Natural killer cell (primary cell): ENCODE measurements around the gene CDK1. TPM values are rescaled to one million over a fixed set of nuclear protein-coding genes. Genes with fewer than 3 reads are reported as not detected.

Source experiments
- ATAC-seq, 3 donors: fragments of 150-1000 bp in 2 of 3; fragments of 200-7000 bp in 1 of 3; cut with Tn5 transposase; 1 replicate in 1 of 3; 2 replicates in 2 of 3; pipeline ENCODE4 v1.10.0; 2021; ENCODE audit warnings: mild to moderate bottlenecking in 2 of 3, moderate library complexity in 2 of 3
- DNase-seq, 2 donors: peaks; one replicate each; pipeline versions ENCODE4 v3.0.0 to v3.0.0-alpha.2; 2013 to 2021; ENCODE audit warnings: mixed read lengths in 1 of 2
- H3K27ac ChIP-seq: one replicate; pipeline ENCODE4 v1.5.1; 2013; ENCODE audit warnings: mild to moderate bottlenecking, low read length
- H3K27me3 ChIP-seq: one replicate; pipeline ENCODE4 v1.6.1; 2013; ENCODE audit warnings: low read length; ENCODE audit not compliant: control insufficient read depth, insufficient read depth
- H3K36me3 ChIP-seq: one replicate; pipeline ENCODE4 v1.6.1; 2013; ENCODE audit warnings: low read length; ENCODE audit not compliant: control insufficient read depth, insufficient read depth
- H3K4me1 ChIP-seq: one replicate; pipeline ENCODE4 v1.6.1; 2013; ENCODE audit warnings: low read length; ENCODE audit not compliant: control insufficient read depth, insufficient read depth
- H3K4me3 ChIP-seq: one replicate; pipeline ENCODE4 v1.5.1; 2013; ENCODE audit warnings: low read length
- H3K9me3 ChIP-seq: one replicate; pipeline ENCODE4 v1.6.1; 2013; ENCODE audit warnings: low read length; ENCODE audit not compliant: control insufficient read depth, insufficient read depth
- H3K27ac Mint-ChIP-seq, 2 donors: one replicate each; pipeline ENCODE4 v1.8.0; 2022; ENCODE audit warnings: mild to moderate bottlenecking in 2 of 2, mixed read lengths in 2 of 2, moderate library complexity in 1 of 2
- H3K27me3 Mint-ChIP-seq, 2 donors: one replicate each; pipeline ENCODE4 v1.8.0; 2022; ENCODE audit warnings: low read depth in 2 of 2, mixed read lengths in 2 of 2
- H3K36me3 Mint-ChIP-seq: one replicate; pipeline ENCODE4 v1.8.0; 2022; ENCODE audit warnings: mixed read lengths
- H3K4me1 Mint-ChIP-seq, 2 donors: one replicate each; pipeline ENCODE4 v1.8.0; 2022; ENCODE audit warnings: mixed read lengths in 2 of 2
- H3K4me3 Mint-ChIP-seq: one replicate; pipeline ENCODE4 v1.8.0; 2022; ENCODE audit warnings: mild to moderate bottlenecking, moderate library complexity, mixed read lengths
- H3K9me3 Mint-ChIP-seq, 2 donors: one replicate each; pipeline ENCODE4 v1.8.0; 2022; ENCODE audit warnings: mixed read lengths in 2 of 2
- WGBS: methylation state at CpG from one replicate; pipeline ENCODE4 v1.1.7; 2013; ENCODE audit warnings: missing lambda C conversion rate; ENCODE audit not compliant: insufficient coverage; 5-methylcytosine and 5-hydroxymethylcytosine counted together
- intact Hi-C: fragments of 100-400 bp; cut with micrococcal nuclease; formaldehyde crosslinking; loops from one replicate; pipeline ENCODE4 v1.14.2; 2022
- total RNA-seq, 4 donors: library from RNA; stranded (reverse); fragments of 120-200 nt in 1 of 4; gene quantifications; one replicate each; pipeline versions ENCODE4 v1.2.3 to v1.2.4, GENCODE V29; 2013 to 2022
- TF ChIP-seq, protein P1 (sequence below): fragments of 200-600 bp; IDR thresholded peaks from one replicate; pipeline ENCODE4 v1.8.0; 2022; ENCODE audit warnings: antibody characterized with exemption

Gene CDK1
- total RNA-seq, 3 donors from 2014 or later (not counting 1 experiment from before 2014, with no cell fraction given) = 1.1 to 2.4 (median 1.9) TPM

DNA sequence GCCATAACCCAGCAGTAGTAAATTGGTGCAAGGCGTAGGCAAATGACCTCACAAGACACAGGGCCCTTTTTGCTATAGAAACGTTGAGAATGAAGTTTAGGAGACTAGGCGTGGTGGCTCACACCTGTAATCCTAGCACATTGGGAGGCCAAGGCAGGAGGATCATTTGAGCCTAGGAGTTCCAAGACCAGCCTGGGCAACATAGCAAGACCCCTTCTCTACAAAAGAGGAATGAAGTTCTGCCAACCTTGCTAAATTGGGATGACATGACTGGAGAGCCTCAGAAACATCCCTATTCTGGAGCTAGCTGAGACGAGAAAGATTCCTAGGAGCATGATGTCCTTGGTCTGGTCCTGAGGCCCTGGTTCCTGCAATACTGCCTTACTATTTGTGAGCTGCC, 20.6 kb downstream of the CDK1 start:
- H3K4me1 Mint-ChIP-seq = peaks cover 0 to 5% of the 10 kb centered on the region in 2 donors
- no peaks in the 10 kb centered on the region for H3K27me3 Mint-ChIP-seq
- H3K36me3 Mint-ChIP-seq = no peaks in the 10 kb centered on the region
- 93% methylated on average over 4 of the region's 4 CpGs for WGBS
- ATAC-seq (no peak), DNase-seq (no peak)
- no peak overlapping the region for H3K27ac ChIP-seq
- H3K9me3 ChIP-seq = no peaks in the 10 kb centered on the region
- H3K4me3 Mint-ChIP-seq = no peak overlapping the region
- TF ChIP-seq, protein P1, sequence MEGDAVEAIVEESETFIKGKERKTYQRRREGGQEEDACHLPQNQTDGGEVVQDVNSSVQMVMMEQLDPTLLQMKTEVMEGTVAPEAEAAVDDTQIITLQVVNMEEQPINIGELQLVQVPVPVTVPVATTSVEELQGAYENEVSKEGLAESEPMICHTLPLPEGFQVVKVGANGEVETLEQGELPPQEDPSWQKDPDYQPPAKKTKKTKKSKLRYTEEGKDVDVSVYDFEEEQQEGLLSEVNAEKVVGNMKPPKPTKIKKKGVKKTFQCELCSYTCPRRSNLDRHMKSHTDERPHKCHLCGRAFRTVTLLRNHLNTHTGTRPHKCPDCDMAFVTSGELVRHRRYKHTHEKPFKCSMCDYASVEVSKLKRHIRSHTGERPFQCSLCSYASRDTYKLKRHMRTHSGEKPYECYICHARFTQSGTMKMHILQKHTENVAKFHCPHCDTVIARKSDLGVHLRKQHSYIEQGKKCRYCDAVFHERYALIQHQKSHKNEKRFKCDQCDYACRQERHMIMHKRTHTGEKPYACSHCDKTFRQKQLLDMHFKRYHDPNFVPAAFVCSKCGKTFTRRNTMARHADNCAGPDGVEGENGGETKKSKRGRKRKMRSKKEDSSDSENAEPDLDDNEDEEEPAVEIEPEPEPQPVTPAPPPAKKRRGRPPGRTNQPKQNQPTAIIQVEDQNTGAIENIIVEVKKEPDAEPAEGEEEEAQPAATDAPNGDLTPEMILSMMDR = no peak
- intact Hi-C loops = no loop called here
- H3K4me3 ChIP-seq = no peak overlapping the region
- no peaks in the 10 kb centered on the region for H3K9me3 Mint-ChIP-seq
- H3K36me3 ChIP-seq = no peaks in the 10 kb centered on the region
- H3K4me1 ChIP-seq = no peaks in the 10 kb centered on the region
- H3K27me3 ChIP-seq = no peaks in the 10 kb centered on the region
- no peak overlapping the region for H3K27ac Mint-ChIP-seq

DNA sequence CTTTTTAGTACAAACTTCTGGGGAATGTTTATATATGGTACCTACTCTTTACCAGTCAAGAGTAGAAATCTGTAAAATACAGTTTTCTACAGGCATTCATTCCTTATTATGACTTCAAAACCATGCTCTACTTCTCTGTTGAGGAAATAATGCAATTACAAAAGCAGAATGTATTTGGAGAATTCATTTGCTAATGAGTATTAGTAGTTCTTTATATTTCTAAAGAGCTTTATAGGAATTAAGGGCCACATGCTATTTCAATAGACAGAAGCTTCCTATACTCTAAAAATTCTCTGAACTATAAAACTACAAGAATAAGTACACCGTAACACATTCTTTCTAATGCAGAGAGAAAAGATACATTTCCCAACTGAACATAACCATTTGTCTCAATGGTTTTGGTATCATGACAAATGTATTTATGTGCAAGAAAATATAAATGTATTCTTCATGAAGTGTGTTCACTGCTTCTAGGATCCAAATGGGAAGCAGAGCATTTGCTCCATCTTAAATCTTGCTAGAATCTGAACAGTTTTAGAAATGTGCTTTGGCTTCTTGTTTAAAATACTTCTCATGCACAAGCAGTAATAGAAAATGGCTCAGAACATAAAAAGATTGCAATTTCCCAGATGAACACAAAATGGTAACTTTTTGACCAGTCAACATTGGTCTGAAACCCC, 21.8 kb downstream of the CDK1 start:
- no peak overlapping the region for H3K4me3 ChIP-seq
- Mint-ChIP-seq H3K4me3 (no peak overlapping the region), H3K9me3 (no peaks in the 10 kb centered on the region), H3K27ac (no peak overlapping the region), H3K4me1 (peaks cover 0 to 1% of the 10 kb centered on the region in 2 donors), H3K27me3 (no peaks in the 10 kb centered on the region), H3K36me3 (no peaks in the 10 kb centered on the region)
- intact Hi-C loops = no loop called here
- TF ChIP-seq, protein P1 = no peak
- H3K4me1 ChIP-seq = no peaks in the 10 kb centered on the region
- no peaks in the 10 kb centered on the region for H3K9me3 ChIP-seq
- no peaks in the 10 kb centered on the region for H3K27me3 ChIP-seq
- ATAC-seq = no peak
- no peak overlapping the region for H3K27ac ChIP-seq
- no peak for DNase-seq
- H3K36me3 ChIP-seq = no peaks in the 10 kb centered on the region
- WGBS = no CpG with 5 or more reads among the region's 1 CpG

DNA sequence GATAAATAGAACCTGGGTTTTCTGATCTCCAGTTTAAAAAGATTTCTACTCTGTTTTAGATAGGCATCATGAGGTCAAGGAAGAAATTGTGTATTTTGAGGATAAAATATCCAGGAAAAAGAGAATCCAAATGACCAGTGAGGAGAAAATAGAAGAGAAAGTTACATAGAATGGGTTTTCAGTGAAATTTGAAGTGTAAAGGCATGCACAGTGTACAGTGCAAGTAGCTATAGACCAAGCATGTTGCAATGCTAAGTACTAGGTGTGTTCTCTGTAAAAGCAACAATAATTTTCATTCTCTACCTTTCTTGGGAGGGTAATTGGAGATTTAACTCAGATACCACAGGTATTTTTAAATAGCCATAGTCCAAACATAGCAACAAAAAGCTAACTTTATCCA, 22.6 kb downstream of the CDK1 start:
- H3K4me3 Mint-ChIP-seq = no peak overlapping the region
- Histone ChIP-seq H3K36me3 (no peaks in the 10 kb centered on the region), H3K4me1 (no peaks in the 10 kb centered on the region), H3K27me3 (no peaks in the 10 kb centered on the region), H3K4me3 (no peak overlapping the region), H3K9me3 (no peaks in the 10 kb centered on the region), H3K27ac (no peak overlapping the region)
- no peak for DNase-seq
- ATAC-seq = no peak
- TF ChIP-seq, protein P1 = no peak
- no peaks in the 10 kb centered on the region for H3K4me1 Mint-ChIP-seq
- intact Hi-C loops = no loop called here
- no peaks in the 10 kb centered on the region for H3K36me3 Mint-ChIP-seq
- H3K27me3 Mint-ChIP-seq = no peaks in the 10 kb centered on the region
- H3K9me3 Mint-ChIP-seq = no peaks in the 10 kb centered on the region
- H3K27ac Mint-ChIP-seq = no peak overlapping the region

DNA sequence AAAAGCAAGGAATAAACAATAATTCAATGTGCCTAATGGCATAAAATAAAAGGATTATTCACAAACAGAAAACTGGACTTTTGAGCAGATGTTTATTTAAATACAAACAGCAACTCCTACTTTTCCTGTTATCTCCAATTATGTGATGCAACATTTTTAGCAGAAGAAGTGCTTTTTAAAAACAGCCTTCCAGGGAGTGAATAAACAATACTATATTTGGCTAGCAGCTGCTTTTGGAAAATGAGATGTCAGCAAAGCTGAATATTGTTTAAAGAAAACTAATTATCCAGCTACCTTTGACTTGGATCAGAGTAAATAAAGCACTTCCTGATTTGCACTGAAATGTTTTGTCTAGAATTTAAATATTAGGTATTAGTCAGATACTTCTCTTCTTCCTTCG, 23.2 kb downstream of the CDK1 start:
- Mint-ChIP-seq H3K27me3 (no peaks in the 10 kb centered on the region), H3K4me3 (no peak overlapping the region), H3K4me1 (no peaks in the 10 kb centered on the region), H3K27ac (no peak overlapping the region), H3K36me3 (no peaks in the 10 kb centered on the region), H3K9me3 (no peaks in the 10 kb centered on the region)
- H3K4me1 ChIP-seq = no peaks in the 10 kb centered on the region
- TF ChIP-seq, protein P1 = no peak
- intact Hi-C loops = no loop called here
- no peaks in the 10 kb centered on the region for H3K9me3 ChIP-seq
- DNase-seq = no peak
- WGBS = 100% methylated on average over 1 of the region's 1 CpG
- no peaks in the 10 kb centered on the region for H3K27me3 ChIP-seq
- ATAC-seq = no peak
- H3K4me3 ChIP-seq = no peak overlapping the region
- H3K36me3 ChIP-seq = no peaks in the 10 kb centered on the region
- no peak overlapping the region for H3K27ac ChIP-seq
